ENCODE results near the gene CRIP3.

GRCh38 chr6:43256670-43257366 is 51.8 kb downstream of the CRIP3 start:
- TF ChIP-seq CTCF (IDR thresholded peaks at IDR 0.05) (no peak), POLR2A (IDR thresholded peaks at IDR 0.05) (no peak)
